GM19023 (cell line): Measurements from ENCODE around the gene CAPN3.
"Not testable (repeated sequence)": the region's sequence is repeated elsewhere in the genome, so short reads cannot be mapped to it uniquely, and the experiment has no call there.

ENCODE experiments used
- ATAC-seq: cut with Tn5 transposase; IDR thresholded peaks from one replicate; pipeline ENCODE4 v1.9.1; 2021; ENCODE audit warnings: mild to moderate bottlenecking, moderate library complexity; ENCODE audit not compliant: unreplicated experiment

CAPN3 gene

GRCh38 chr15:42359249-42359648, at the start of gene CAPN3:
TSS of gene CAPN3 (plus strand) at chr15:42359501. CDS start at chr15:42359806, 305 bp downstream.
- no peak for ATAC-seq

GRCh38 chr15:42313463-42313862, 45.8 kb upstream of the CAPN3 start:
- ATAC-seq = no peak

- ATAC-seq = no peak
Observed at GRCh38 chr15:42314818-42315217, 44.5 kb upstream of the CAPN3 start.

- ATAC-seq = no peak
Observed at GRCh38 chr15:42315521-42315920, 43.8 kb upstream of the CAPN3 start.

GRCh38 chr15:42316282-42316805, 43.0 kb upstream of the CAPN3 start:
- ATAC-seq = not testable (repeated sequence)

GRCh38 chr15:42319206-42319605, 40.1 kb upstream of the CAPN3 start:
- ATAC-seq = no peak

GRCh38 chr15:42324308-42324707, 35.0 kb upstream of the CAPN3 start:
- ATAC-seq = no peak

- ATAC-seq = no peak
Observed at GRCh38 chr15:42329161-42329560, 30.1 kb upstream of the CAPN3 start.

GRCh38 chr15:42329992-42330391, 29.3 kb upstream of the CAPN3 start:
- ATAC-seq = no peak

- no peak for ATAC-seq
Observed at GRCh38 chr15:42331235-42331634, 28.1 kb upstream of the CAPN3 start.

GRCh38 chr15:42332331-42332730, 27.0 kb upstream of the CAPN3 start:
- no peak for ATAC-seq

GRCh38 chr15:42335074-42335473, 24.2 kb upstream of the CAPN3 start:
- no peak for ATAC-seq

- ATAC-seq = not testable (repeated sequence)
Observed at GRCh38 chr15:42336650-42337049, 22.7 kb upstream of the CAPN3 start.

GRCh38 chr15:42337104-42337503, 22.2 kb upstream of the CAPN3 start:
- ATAC-seq = not testable (repeated sequence)

GRCh38 chr15:42338500-42338899, 20.8 kb upstream of the CAPN3 start:
- ATAC-seq = no peak

- no peak for ATAC-seq
Observed at GRCh38 chr15:42343596-42344232, 15.6 kb upstream of the CAPN3 start.

GRCh38 chr15:42344763-42345162, 14.5 kb upstream of the CAPN3 start:
- ATAC-seq = no peak

- no peak for ATAC-seq
Observed at GRCh38 chr15:42345504-42345903, 13.8 kb upstream of the CAPN3 start.

- ATAC-seq = no peak
Observed at GRCh38 chr15:42348083-42348482, 11.2 kb upstream of the CAPN3 start.

GRCh38 chr15:42349186-42349585, 10.1 kb upstream of the CAPN3 start:
- ATAC-seq = no peak

- no peak for ATAC-seq
Observed at GRCh38 chr15:42352401-42352800, 6.9 kb upstream of the CAPN3 start.

GRCh38 chr15:42353061-42353460, 6.2 kb upstream of the CAPN3 start:
- no peak for ATAC-seq

GRCh38 chr15:42354824-42355223, 4.5 kb upstream of the CAPN3 start:
- ATAC-seq = no peak
